HG03469 (cell line): ENCODE measurements around the gene CIB4.

ENCODE experiments used
- ATAC-seq: cut with Tn5 transposase; IDR thresholded peaks from one replicate; pipeline ENCODE4 v1.9.1; 2021; ENCODE audit warnings: mild to moderate bottlenecking, moderate library complexity, moderate number of reproducible peaks; ENCODE audit not compliant: unreplicated experiment

CIB4 gene

GRCh38 chr2:26533661-26534060 lies 107.5 kb downstream of the CIB4 start:
- ATAC-seq, result no peak

GRCh38 chr2:26532301-26533250 lies 108.6 kb downstream of the CIB4 start:
- no peak for ATAC-seq
